VCaP (cell line): ENCODE measurements around the gene PTPRJ.

Experiments used
- H3K27ac ChIP-seq: fragments of 450-650 bp; 2 replicates; pipeline ENCODE4 v1.5.1; 2017
- CTCF ChIP-seq: fragments of 450-650 bp; conservative IDR thresholded peaks from 2 replicates; pipeline ENCODE4 v1.5.1; 2017; ENCODE audit warnings: mild to moderate bottlenecking, moderate library complexity

PTPRJ gene

DNA sequence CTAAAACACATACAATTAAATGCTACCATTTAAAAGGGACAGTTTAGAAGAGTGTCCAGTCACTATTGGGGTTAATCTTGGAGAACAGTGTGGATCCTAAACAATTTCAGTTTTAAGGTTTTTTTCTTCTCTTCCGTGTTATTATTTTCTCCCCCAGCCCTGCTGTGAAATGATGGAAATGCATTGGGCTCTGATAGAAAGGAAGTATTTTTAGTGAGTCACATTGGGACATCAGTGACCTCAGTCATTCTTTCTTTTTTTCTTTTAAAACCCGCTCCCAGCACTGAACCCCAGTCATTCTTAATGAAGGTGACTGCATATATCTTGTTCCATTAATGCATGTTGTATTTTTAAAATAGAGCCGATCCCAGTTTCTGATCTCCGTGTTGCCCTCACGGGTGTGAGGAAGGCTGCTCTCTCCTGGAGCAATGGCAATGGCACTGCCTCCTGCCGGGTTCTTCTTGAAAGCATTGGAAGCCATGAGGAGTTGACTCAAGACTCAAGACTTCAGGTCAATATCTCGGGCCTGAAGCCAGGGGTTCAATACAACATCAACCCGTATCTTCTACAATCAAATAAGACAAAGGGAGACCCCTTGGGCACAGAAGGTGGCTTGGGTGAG lies 143.0 kb downstream of the PTPRJ start:
- no peak overlapping the region for H3K27ac ChIP-seq
- TF ChIP-seq CTCF: no peak

DNA sequence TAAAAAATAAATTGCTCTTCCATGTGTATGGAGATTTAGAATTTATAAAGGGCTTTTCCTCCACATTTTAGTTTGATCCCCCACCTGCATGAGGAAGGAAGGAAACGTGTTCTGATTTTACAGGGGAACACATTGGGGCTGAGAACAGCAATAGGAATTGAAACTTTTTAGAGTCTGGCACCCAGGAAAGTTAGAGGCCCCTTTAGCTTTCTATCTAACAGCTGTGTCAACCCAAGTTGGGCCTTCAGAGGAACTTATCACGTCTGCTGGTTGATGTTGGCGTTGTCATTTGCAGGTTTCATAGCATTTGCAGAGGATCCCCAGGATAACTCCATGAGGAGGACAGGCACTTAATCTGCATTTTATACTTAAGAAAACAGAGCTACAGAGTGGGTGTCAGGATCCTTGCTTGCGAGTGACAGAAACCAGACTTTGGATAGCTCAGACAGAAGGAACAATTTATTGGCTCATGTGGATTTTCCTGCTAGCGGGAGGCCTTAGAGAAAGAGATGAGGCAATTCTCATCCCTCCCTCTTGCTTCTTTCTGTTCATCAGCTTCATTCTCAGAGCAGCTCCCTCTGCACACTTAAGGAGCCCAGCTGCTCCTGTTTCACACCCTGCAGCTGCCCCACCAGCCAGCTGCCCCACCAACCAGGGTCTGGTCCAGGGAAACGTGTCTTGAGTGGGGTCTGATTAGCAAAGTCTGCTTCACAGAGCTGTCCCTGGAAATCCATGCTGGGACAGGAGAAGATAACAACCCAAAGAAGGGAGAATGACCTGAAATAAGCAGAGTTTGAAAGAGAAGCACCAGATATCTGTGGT lies 143.8 kb downstream of the PTPRJ start:
- TF ChIP-seq CTCF: no peak
- H3K27ac ChIP-seq: no peak overlapping the region

GRCh38 chr11:48124880-48125279 lies 144.5 kb downstream of the PTPRJ start:
- no peak overlapping the region for H3K27ac ChIP-seq
- no peak for TF ChIP-seq CTCF

DNA sequence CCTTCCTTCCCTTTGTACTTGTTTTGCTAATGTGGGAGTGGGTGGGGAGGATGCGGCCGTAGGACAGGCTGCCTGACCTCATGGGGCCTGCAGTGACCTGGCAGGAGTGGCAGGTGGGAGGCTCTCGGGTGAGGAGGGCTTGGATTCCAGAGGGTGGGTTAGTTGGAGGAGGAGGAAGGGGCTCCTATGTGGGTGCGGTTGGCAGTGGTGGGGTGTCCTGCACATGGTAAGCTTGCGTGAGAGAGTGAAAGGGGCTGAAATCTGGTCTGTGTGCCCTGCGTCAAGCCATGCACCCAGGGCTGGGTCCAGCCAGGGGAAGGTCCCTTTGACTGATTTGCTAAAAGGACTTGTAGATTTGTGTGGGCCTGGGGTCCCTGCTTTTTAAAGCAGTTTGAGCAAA lies 145.5 kb downstream of the PTPRJ start:
- no peak overlapping the region for H3K27ac ChIP-seq
- no peak for TF ChIP-seq CTCF

DNA sequence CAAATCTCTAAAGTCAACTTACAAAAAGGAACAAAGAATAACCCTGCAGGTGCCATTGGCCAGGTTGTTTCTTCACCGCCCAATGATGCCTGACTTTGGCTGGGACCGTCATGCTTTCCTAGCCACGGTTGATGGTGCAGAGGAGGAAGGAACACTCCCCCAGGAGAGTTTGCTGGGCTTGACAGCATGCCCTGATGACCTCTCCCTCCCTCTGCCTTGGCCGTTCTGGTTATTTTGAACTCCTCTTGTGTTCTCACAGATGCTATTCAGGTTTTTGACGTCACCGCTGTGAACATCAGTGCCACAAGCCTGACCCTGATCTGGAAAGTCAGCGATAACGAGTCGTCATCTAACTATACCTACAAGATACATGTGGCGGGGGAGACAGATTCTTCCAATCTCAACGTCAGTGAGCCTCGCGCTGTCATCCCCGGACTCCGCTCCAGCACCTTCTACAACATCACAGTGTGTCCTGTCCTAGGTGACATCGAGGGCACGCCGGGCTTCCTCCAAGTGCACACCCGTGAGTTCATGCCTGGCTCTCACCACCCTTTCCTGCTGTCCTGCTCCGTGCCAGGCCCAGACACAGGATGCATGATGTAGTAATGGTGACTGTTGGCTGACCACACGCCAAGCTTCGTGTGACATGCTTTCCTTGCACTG lies 147.3 kb downstream of the PTPRJ start:
- H3K27ac ChIP-seq: no peak overlapping the region
- TF ChIP-seq CTCF: no peak

DNA sequence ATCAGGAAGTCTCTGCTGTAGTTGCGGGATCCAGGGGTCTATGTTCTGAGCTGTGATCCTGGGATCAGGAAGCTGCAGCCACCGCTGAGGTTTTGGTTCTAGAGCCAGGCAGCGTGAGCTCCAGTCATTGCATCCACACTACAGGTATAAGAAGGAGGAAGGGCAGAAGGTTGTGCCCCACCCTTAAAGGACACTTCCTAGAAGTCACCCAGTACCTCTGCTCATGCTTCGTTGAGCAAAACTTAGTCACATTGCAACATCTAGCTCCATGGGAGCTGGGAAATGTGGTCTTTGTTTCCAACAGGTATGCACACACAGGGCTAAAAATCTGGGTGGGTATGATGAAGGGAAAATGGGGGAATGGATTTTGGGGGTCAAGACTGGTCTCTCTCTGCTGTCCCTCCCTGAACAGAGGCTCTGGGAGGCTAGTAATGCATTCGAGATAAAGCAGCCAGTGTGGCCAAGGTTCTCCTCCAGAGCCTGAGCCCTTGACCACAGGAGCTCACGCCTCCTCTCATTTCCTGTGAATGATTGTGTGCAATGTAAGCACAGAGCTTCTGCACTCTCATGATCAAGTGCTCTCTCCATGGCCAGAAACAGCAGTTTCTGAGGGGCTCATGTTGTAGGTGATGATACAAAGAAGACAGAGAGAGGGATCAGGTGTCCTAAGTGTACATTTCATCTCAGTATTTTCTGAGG lies 149.5 kb downstream of the PTPRJ start:
- no peak overlapping the region for H3K27ac ChIP-seq
- TF ChIP-seq CTCF: no peak
